NCI-H524 (cell line): Measurements from ENCODE around the gene NAT9.

Experiments used
- DNase-seq, 2 experiments: peaks; one replicate each; lab custom pipeline; 2025; lab: John Stamatoyannopoulos, UW

Gene NAT9

GRCh38 chr17:74761419-74761818 is 14.7 kb downstream of the NAT9 start:
- no peak for DNase-seq

- peak; percentile 90 to 92 for DNase-seq
Observed at GRCh38 chr17:74760404-74761105, 15.6 kb downstream of the NAT9 start.

GRCh38 chr17:74759941-74760340 is 16.2 kb downstream of the NAT9 start:
- DNase-seq = peak; percentile 61 to 72

- peak; percentile 16 to 74 for DNase-seq
Observed at GRCh38 chr17:74759243-74759801, 16.8 kb downstream of the NAT9 start.

- DNase-seq = peak; percentile 35 to 85
Observed at GRCh38 chr17:74758848-74759168, 17.3 kb downstream of the NAT9 start.

- DNase-seq = peak; percentile 31 to 56
Observed at GRCh38 chr17:74757931-74758847, 18.0 kb downstream of the NAT9 start.

- peak; percentile 72 to 84 for DNase-seq
Observed at GRCh38 chr17:74757502-74757901, 18.6 kb downstream of the NAT9 start.

- no peak for DNase-seq
Observed at GRCh38 chr17:74756891-74757290, 19.3 kb downstream of the NAT9 start.

- no peak for DNase-seq
Observed at GRCh38 chr17:74755533-74755932, 20.6 kb downstream of the NAT9 start.

GRCh38 chr17:74754832-74755231 is 21.3 kb downstream of the NAT9 start:
- DNase-seq = no peak

- no peak for DNase-seq
Observed at GRCh38 chr17:74752822-74753401, 23.2 kb downstream of the NAT9 start.

GRCh38 chr17:74752415-74752814 is 23.7 kb downstream of the NAT9 start:
- DNase-seq = no peak

GRCh38 chr17:74750327-74751069 is 25.6 kb downstream of the NAT9 start:
- DNase-seq = no peak

- DNase-seq = no peak
Observed at GRCh38 chr17:74750039-74750326, 26.2 kb downstream of the NAT9 start.

GRCh38 chr17:74749279-74750038 is 26.7 kb downstream of the NAT9 start:
- DNase-seq = peak in 1 of 2 experiments; percentile 66

- DNase-seq = peak; percentile 95 to 99
Observed at GRCh38 chr17:74748529-74749278, 27.4 kb downstream of the NAT9 start, which contains the start of gene NHERF1. NHERF1 (plus strand) TSS chr17:74748628; CDS start chr17:74748847, 219 bp downstream.

GRCh38 chr17:74748279-74748528 is 27.9 kb downstream of the NAT9 start:
- DNase-seq = no peak

- no peak for DNase-seq
Observed at GRCh38 chr17:74746922-74747321, 29.2 kb downstream of the NAT9 start.

GRCh38 chr17:74746376-74746775 is 29.8 kb downstream of the NAT9 start:
- no peak for DNase-seq

GRCh38 chr17:74745548-74746177 is 30.5 kb downstream of the NAT9 start:
- DNase-seq = no peak
